NCI-H1694 treated with DMSO at 0.1 percent for 48 hours (cell line): ENCODE results near the gene MAP7D1.

Experiments used
- DNase-seq: peaks from one replicate; lab custom pipeline; 2025; lab: John Stamatoyannopoulos, UW

The MAP7D1 gene

GRCh38 chr1:36126797-36127500 lies 29.0 kb upstream of the MAP7D1 start:
- no peak for DNase-seq

GRCh38 chr1:36128126-36128904 lies 27.6 kb upstream of the MAP7D1 start:
- no peak for DNase-seq

DNA sequence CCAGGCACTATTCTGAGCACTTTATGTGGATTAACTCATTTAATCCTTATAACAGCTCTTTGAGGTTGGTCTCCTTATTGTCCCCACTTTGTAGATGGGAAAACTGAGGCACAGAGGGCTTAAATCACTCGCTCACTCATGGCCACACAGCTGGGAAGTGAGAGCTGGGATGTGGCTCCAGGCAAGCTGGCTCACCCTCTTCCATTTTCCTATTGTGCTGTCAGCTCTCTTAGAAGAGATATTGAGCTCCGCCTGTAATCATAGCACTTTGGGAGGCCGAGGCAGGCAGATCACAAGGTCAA lies 27.1 kb upstream of the MAP7D1 start:
- no peak for DNase-seq

- DNase-seq, result no peak
Observed at GRCh38 chr1:36132029-36132428, 23.9 kb upstream of the MAP7D1 start.

DNA sequence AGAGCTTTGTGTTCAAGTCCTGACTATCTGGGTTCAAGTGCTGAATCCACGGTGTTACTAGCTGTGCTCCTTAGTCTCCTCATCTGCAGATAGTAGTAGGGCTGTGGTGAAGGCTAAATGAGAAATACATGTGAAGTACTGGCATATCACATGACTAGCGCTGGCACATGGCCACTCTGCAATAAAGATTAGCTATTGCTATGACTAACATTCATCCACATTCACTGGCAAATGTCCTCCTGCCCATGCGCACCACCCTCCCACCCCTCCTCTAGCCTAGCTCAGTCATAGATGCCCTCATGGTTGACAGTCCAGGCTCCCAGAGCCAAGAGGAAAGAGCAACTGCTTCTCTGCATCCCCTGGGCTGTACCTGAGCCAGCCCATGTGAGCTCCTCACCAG lies 22.5 kb upstream of the MAP7D1 start:
- peak; percentile 3 for DNase-seq

- DNase-seq, result no peak
Observed at GRCh38 chr1:36134031-36134430, 21.9 kb upstream of the MAP7D1 start.

DNA sequence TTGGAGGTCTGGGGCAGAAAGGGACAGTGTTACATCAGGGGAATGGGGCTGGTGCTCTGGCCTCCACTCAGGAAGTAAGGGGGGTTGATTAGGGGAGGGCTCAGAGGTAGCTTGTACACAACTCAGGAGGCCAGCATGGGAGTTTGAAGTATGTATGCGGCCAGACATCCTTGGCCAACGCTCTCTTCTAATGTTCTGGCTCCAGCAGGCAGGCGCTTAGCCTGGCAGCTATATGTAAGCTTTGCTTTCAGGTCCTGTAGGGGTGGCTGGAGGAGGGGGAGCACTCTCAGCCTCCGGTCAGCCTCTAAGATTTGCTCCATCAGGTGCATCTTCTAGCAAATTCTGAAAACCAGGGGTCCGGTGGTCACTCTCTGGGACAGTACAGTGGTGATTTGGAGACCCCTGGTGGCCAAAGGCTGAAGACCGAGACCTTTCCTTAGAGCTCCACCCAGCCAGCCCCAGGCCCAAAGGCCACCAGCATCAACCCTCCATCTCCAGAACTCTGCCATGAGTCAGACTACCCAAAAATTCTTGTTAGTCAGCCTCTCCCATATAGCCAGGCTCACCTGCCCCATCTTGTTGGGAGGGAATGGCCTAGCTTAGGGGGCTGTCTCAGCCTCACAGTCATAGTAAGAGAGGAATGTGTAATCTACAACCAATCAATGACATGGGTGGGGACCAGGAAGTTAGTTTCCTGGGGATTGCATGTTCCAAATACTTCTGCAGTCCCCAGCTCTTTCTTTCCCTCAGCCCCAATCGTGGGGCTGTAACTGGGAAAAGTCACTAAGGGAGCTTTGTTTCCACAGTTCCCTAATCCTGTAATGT lies 21.2 kb upstream of the MAP7D1 start:
- DNase-seq, result no peak

DNA sequence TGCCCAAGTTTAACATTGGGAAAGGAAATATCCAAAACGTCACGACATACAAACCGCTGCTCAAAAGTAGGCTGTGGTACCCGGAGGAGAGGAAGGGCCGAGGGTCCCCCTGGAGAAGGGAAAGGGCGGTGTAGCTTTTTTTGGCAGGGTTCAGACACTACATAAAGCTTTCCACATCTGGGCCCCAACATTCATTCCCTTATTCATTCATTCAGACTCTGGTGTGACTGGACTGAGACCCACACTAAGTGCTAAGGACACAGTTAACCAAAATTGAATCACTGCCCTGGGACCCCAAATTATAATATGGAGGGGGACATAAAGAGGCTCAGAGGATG lies 20.7 kb upstream of the MAP7D1 start:
- no peak for DNase-seq

DNA sequence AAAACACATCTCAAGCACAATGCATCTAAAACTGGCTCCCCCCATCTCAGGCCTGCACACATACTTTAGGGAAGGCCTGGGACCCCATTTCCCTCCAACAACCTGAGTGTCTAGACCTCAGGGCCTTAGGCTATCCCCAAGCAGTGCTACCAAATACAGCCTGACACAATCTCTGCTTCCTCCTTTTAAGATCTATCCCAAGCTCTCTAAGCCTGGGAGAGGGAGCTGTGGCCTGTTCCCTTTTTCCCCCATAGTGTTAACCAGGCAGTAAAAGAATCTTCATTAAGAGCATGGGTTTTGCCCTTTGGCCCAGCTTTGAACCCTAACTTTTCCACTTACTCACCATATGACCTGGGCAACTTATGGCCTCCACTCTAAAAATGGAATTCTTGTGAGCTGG lies 20.2 kb upstream of the MAP7D1 start:
- DNase-seq, result no peak

DNA sequence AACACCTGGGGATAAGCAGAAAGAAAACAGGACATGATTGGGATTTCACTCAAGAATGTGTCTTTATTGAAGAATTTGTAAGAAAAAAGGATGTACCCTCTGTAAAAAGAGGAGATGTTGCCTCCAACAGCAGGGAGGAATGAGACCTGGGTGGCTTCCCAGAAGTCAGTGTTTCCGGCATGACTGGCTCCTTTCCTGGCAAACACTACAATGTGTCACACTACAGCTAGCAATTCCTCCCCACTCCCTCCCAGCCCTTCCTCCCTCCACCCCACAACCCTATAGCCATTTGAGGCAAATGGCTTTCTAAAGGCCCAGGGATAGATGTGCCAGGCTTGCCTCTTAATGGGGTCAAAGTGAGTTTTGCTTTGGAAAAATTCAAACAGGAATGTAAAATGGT lies 19.4 kb upstream of the MAP7D1 start:
- DNase-seq, result peak; percentile 17

DNA sequence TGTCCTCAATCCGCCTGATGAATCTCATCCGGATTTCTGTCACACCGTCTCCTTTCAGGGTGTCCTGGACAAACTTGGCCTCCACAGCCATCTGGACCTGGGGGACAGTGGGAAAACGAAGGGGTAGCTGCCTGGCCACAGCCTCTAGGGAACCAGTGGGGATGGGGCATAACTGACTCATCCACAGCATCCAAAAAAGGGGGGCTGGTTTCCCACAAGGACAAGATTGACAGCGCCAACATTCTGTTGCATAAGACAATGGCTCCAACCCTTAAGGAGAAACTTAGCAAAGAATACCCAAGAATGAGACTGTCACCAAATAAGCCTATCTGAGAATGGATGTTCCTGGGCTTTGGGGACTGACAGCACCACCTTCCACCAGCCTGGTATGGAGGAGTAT lies 18.7 kb upstream of the MAP7D1 start:
- DNase-seq, result no peak

- DNase-seq, result peak; percentile 86
Observed at GRCh38 chr1:36137776-36138175, 18.2 kb upstream of the MAP7D1 start.

DNA sequence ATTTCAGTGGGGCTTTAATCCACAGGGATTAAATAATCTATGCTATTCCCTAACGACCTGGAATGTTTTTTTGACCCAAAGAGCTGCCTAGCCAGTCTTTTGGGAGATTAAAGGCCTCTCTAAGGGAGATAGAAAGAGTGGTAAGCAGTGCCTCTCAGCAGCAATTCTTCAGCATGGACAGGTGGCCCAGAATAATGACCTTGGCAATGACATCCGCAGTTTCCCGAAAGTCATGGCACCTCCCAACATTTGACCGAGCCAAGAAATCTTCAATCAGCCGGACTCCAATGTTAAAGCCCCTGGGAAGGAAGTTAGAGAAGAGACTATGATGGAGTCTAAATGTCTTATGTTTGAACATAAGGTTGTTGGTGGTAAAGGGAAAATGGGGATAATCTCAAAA lies 16.4 kb upstream of the MAP7D1 start:
- DNase-seq, result no peak

GRCh38 chr1:36142121-36142520 lies 13.8 kb upstream of the MAP7D1 start:
- peak; percentile 13 for DNase-seq

- DNase-seq, result no peak
Observed at GRCh38 chr1:36143424-36143823, 12.5 kb upstream of the MAP7D1 start.

- DNase-seq, result no peak
Observed at GRCh38 chr1:36144413-36144812, 11.5 kb upstream of the MAP7D1 start.

GRCh38 chr1:36148821-36149236 lies 7.1 kb upstream of the MAP7D1 start:
- DNase-seq, result no peak

- DNase-seq, result peak; percentile 98
Observed at GRCh38 chr1:36149237-36149972, 6.6 kb upstream of the MAP7D1 start, which contains the start of gene TRAPPC3. TSS of gene TRAPPC3 (minus strand) at chr1:36149486. CDS start at chr1:36149378, 108 bp downstream.

- DNase-seq, result no peak
Observed at GRCh38 chr1:36149973-36150295, 6.0 kb upstream of the MAP7D1 start.

GRCh38 chr1:36150296-36151133 lies 5.4 kb upstream of the MAP7D1 start:
- DNase-seq, result peak; percentile 77

- no peak for DNase-seq
Observed at GRCh38 chr1:36151134-36151844, 4.7 kb upstream of the MAP7D1 start.
